ENCODE data around the gene RAP1GAP. TPM values are rescaled to one million over a fixed set of nuclear protein-coding genes. Genes with fewer than 3 reads are reported as not detected.

Gene RAP1GAP
- total RNA-seq, 1 donor from 2014 or later: 0.60 TPM

DNA sequence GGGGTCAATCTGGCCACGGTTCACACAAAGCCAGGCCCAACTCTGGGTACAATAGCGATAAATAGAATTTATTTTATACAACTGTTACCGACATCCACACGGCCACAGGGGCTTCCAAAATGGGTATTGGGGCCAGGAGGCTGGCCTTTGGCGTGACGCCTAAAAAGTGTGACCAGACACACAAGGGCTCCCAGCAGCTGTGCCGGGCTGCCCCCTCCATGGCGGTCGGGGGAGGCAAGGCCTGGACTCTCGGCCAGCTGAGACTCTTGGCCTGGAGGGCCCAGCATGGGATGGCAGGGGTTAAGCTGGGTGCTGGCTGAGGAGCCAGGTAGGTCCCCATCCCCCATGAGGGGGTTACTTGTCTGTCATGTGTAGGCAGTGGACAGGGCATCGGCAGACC lies 73.0 kb downstream of the RAP1GAP start:
- H3K4me3 Mint-ChIP-seq: no peak overlapping the region
- CTCF ChIA-PET: no interaction called here
- ATAC-seq (ENCODE audit: low read depth) (no peak), DNase-seq (no peak)
- no peaks in the 10 kb centered on the region for H3K9me3 Mint-ChIP-seq
- intact Hi-C loops (cut with micrococcal nuclease): no loop called here
- no peaks in the 10 kb centered on the region for H3K36me3 Mint-ChIP-seq (ENCODE audit: low read depth)
- H3K27me3 Mint-ChIP-seq: peaks cover 34% of the 10 kb centered on the region
- H3K27ac Mint-ChIP-seq: no peak overlapping the region
- no peak for TF ChIP-seq CTCF (IDR thresholded peaks at IDR 0.05)
- H3K4me1 Mint-ChIP-seq: no peaks in the 10 kb centered on the region
- POLR2A ChIA-PET: no interaction called here

DNA sequence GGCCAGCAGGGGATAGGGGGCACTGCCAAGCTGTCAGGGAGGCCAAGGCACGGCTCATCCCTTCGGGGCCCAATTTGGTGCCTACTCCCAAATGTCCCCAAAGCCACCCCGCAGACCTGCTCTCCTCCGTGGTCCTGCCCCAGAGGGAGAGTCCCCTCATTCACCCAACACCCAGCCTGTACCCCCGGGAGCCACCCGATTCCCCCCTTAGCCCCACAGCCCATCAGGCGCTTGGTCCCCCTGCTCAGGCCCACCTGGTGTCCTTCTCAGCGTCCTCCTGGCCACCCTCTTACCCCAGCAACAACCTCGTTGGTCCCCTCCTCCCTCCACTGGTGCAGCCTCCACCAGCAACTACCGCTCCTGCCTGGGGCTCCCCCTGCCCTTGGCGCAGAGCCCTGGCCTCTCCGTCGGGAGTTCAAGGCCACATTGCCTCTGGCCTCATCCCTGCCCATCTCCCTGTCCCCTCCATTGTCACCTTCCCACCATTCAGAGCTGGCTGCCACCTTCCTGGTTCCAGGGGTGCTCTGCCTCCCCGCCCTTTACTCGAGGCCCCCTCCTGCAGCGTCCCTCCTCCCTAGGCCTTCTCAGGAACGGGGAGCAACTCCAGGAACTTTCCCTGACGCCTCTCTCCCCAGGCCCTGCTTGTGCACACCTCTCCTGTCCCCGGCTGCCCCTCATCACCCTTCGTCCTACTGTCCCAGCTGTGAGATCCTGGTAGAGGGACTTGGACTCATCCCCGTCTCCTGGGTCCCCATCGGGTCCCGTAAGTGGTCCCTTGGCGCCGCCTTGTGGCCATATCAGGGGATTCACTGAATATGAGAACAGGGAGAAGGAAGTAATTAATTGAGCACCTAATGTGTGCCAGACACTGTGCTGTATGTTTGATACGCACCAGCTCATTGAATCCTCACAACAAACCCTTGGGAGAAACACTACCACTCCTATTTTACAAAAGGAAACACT lies 73.9 kb downstream of the RAP1GAP start:
- CTCF ChIA-PET: interaction anchor here (0.6 kb wide), 1 partner anchor 1879 kb away, joined by 3 read pairs; no protein-coding TSS in a partner anchor
- POLR2A ChIA-PET: no interaction called here
- H3K27me3 Mint-ChIP-seq: peaks cover 31% of the 10 kb centered on the region
- ATAC-seq (ENCODE audit: low read depth) (no peak), DNase-seq (no peak)
- no peak for TF ChIP-seq CTCF (IDR thresholded peaks at IDR 0.05)
- H3K36me3 Mint-ChIP-seq (ENCODE audit: low read depth): no peaks in the 10 kb centered on the region
- H3K9me3 Mint-ChIP-seq: no peaks in the 10 kb centered on the region
- H3K4me3 Mint-ChIP-seq: no peak overlapping the region
- no peak overlapping the region for H3K27ac Mint-ChIP-seq
- intact Hi-C loops (cut with micrococcal nuclease): no loop called here
- H3K4me1 Mint-ChIP-seq: no peaks in the 10 kb centered on the region

GRCh38 chr1:21594501-21594900 lies 74.7 kb downstream of the RAP1GAP start:
- no peak overlapping the region for H3K27ac Mint-ChIP-seq
- intact Hi-C loops (cut with micrococcal nuclease): no loop called here
- POLR2A ChIA-PET: no interaction called here
- H3K4me3 Mint-ChIP-seq: no peak overlapping the region
- TF ChIP-seq CTCF (IDR thresholded peaks at IDR 0.05): no peak
- CTCF ChIA-PET: no interaction called here
- no peaks in the 10 kb centered on the region for H3K4me1 Mint-ChIP-seq
- DNase-seq (no peak), ATAC-seq (ENCODE audit: low read depth) (no peak)
- peaks cover 26% of the 10 kb centered on the region for H3K27me3 Mint-ChIP-seq
- no peaks in the 10 kb centered on the region for H3K9me3 Mint-ChIP-seq
- no peaks in the 10 kb centered on the region for H3K36me3 Mint-ChIP-seq (ENCODE audit: low read depth)

GRCh38 chr1:21593231-21593630 lies 75.9 kb downstream of the RAP1GAP start:
- ChIA-PET POLR2A (no interaction called here), CTCF (no interaction called here)
- no peak overlapping the region for H3K4me3 Mint-ChIP-seq
- no peak overlapping the region for H3K27ac Mint-ChIP-seq
- H3K9me3 Mint-ChIP-seq: no peaks in the 10 kb centered on the region
- DNase-seq (no peak), ATAC-seq (ENCODE audit: low read depth) (no peak)
- H3K4me1 Mint-ChIP-seq: no peaks in the 10 kb centered on the region
- intact Hi-C loops (cut with micrococcal nuclease): no loop called here
- no peak for TF ChIP-seq CTCF (IDR thresholded peaks at IDR 0.05)
- H3K27me3 Mint-ChIP-seq: peaks cover 20% of the 10 kb centered on the region
- H3K36me3 Mint-ChIP-seq (ENCODE audit: low read depth): no peaks in the 10 kb centered on the region

DNA sequence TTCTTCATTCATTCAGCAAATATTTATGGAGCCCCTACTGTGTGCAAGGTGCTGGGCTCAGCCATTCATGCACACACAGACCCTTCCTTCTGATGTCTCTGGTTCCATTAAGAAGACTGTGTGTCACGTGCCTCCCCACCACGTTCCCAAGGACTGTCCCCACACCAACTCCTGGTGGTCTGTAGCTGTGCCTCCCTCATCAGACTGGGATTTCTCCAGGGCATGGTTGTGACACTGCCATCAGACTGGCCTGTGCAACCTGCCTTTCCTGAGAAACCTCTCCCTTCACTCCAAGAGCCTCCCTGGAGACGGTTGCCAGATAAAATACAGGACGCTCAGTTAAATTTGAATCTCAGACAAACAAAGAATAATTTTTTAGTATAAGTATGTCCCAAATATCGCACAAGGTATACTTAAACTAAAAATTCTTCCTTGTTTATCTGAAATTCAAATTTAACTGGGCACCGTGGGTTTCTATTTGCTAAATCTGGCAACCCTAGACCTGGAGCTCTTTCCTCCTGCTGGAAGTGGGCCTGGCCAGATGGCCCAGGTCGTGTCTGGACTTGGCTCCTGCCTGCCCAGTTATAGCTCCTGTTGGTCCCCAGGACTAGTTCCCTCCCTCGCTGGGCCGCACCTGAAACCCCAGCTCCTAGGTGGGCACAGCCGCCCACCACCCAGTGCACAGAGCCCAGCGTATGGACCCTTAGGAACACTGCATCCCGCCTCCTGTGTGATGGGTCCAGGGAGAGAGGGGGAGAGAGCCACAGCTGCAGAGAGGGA lies 76.9 kb downstream of the RAP1GAP start:
- ChIA-PET POLR2A (interaction anchor here (0.5 kb wide), 1 partner anchor 72 kb away, joined by 4 read pairs; no protein-coding TSS in a partner anchor), CTCF (no interaction called here)
- no peaks in the 10 kb centered on the region for H3K9me3 Mint-ChIP-seq
- no peaks in the 10 kb centered on the region for H3K4me1 Mint-ChIP-seq
- H3K27me3 Mint-ChIP-seq: peaks cover 24% of the 10 kb centered on the region
- no peak for TF ChIP-seq CTCF (IDR thresholded peaks at IDR 0.05)
- no peaks in the 10 kb centered on the region for H3K36me3 Mint-ChIP-seq (ENCODE audit: low read depth)
- ATAC-seq (ENCODE audit: low read depth) (no peak), DNase-seq (no peak)
- no peak overlapping the region for H3K4me3 Mint-ChIP-seq
- no peak overlapping the region for H3K27ac Mint-ChIP-seq
- intact Hi-C loops (cut with micrococcal nuclease): no loop called here

Measured in activated B cell treated with CpG ODN at 0.5 μM for 24 hours (primary cell).